Activated naive CD4-positive, alpha-beta T cell treated with anti-CD3 and anti-CD28 coated beads for 36 hours (primary cell): ENCODE data around the gene SERINC1. TPM values are rescaled to one million over a fixed set of nuclear protein-coding genes. Genes with fewer than 3 reads are reported as not detected.

Experiments
- CTCF ChIA-PET: fragments of 350-600 bp; sonication (Branson Sonifier 250); formaldehyde crosslinking; loops from one replicate; lab custom pipeline; 2021; ENCODE audit warnings: antibody characterized with exemption; lab: Charles Lee
- DNase-seq: peaks from one replicate; pipeline ENCODE4 v3.0.0-alpha.2; 2020
- H3K27ac Mint-ChIP-seq: one replicate; pipeline ENCODE4 v1.8.0; 2021; ENCODE audit warnings: mild to moderate bottlenecking, mixed read lengths
- H3K27me3 Mint-ChIP-seq: one replicate; pipeline ENCODE4 v1.8.0; 2021; ENCODE audit warnings: low read depth, mixed read lengths
- H3K36me3 Mint-ChIP-seq: one replicate; pipeline ENCODE4 v1.8.0; 2021; ENCODE audit warnings: low read depth, mixed read lengths
- H3K4me1 Mint-ChIP-seq: one replicate; pipeline ENCODE4 v1.8.0; 2021; ENCODE audit warnings: low read depth, mixed read lengths
- H3K4me3 Mint-ChIP-seq: one replicate; pipeline ENCODE4 v1.8.0; 2021; ENCODE audit warnings: mild to moderate bottlenecking, moderate library complexity, mixed read lengths
- H3K9me3 Mint-ChIP-seq: one replicate; pipeline ENCODE4 v1.8.0; 2021; ENCODE audit warnings: mixed read lengths
- intact Hi-C: fragments of 100-400 bp; cut with micrococcal nuclease; formaldehyde crosslinking; loops from one replicate; pipeline ENCODE4 v1.15.1; 2023
- total RNA-seq, 2 experiments: library from RNA; stranded (reverse); gene quantifications; one replicate each; pipeline ENCODE4 v1.2.3, GENCODE V29; 2021

The SERINC1 gene
- total RNA-seq, 2 experiments from 2014 or later: 50.1 to 50.4 TPM

DNA sequence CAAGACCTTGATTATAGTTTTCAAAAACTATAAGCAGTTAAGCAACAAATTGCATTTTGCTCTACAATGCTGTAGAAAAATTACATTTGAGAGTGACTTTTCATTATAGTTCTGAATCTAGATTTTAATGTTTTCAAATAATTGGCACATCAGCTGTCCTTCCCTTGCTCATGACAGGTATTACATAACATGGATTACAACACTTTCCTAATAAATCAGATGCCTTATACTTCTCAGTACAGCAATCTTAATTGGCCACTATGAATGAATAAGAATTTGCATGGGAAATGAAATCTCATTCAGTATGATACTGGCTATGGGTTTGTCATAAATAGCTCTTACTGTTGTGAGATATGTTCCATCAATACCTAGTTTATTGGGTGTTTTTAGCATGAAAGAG is 42.3 kb downstream of the SERINC1 start:
- no peaks in the 10 kb centered on the region for H3K27me3 Mint-ChIP-seq
- intact Hi-C loops: no loop called here
- CTCF ChIA-PET: interaction anchor here (0.9 kb wide), 1 partner anchor 28 kb away, joined by 4 read pairs; no protein-coding TSS in a partner anchor
- peaks cover 65% of the 10 kb centered on the region for H3K36me3 Mint-ChIP-seq
- no peak overlapping the region for H3K27ac Mint-ChIP-seq
- H3K4me1 Mint-ChIP-seq: peaks cover 29% of the 10 kb centered on the region
- no peak for DNase-seq
- H3K4me3 Mint-ChIP-seq: no peak overlapping the region
- no peaks in the 10 kb centered on the region for H3K9me3 Mint-ChIP-seq

DNA sequence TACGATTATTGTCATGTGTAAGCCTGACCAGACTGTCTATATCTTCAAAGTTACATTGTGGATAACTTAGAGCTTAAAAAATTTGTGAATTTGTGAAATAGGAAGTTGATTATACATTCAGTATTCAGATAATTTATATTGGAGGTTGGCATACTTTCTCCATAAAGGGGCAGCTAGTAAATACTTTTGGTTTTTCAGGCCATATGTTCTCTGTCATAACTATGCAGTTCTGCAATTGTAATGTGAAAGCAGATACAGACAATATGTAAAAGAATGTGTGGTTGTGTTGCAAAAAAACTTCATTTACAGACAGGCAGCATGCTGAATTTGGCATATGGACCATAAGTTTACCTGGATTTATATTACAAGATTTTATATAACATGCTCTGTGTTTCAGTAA is 42.8 kb downstream of the SERINC1 start:
- no peak overlapping the region for H3K27ac Mint-ChIP-seq
- no peak overlapping the region for H3K4me3 Mint-ChIP-seq
- H3K27me3 Mint-ChIP-seq: no peaks in the 10 kb centered on the region
- peaks cover 64% of the 10 kb centered on the region for H3K36me3 Mint-ChIP-seq
- CTCF ChIA-PET: interaction anchor here (0.9 kb wide), 1 partner anchor 27 kb away, joined by 4 read pairs; no protein-coding TSS in a partner anchor
- no peaks in the 10 kb centered on the region for H3K9me3 Mint-ChIP-seq
- intact Hi-C loops: no loop called here
- H3K4me1 Mint-ChIP-seq: peaks cover 32% of the 10 kb centered on the region
- no peak for DNase-seq

DNA sequence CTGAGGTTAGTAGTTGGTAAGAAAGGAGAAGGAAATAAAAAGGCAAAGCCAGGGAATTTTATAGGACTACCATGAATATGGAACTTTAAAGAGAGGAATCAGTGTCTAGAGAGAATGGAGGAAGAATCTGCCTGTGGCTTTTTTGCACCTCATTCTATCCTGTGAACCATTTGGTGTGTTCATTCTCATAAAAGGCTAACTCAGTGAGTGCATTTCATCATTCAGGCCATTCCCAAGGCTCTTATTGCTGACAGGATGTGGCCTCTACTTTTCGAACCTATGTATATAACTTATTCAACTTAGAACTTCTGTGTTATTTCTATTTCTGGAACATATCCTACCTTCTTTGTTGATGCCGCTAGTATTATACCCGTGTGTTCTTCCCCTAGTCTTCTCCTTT is 45.0 kb downstream of the SERINC1 start:
- H3K4me3 Mint-ChIP-seq: no peak overlapping the region
- intact Hi-C loops: no loop called here
- H3K27ac Mint-ChIP-seq: no peak overlapping the region
- DNase-seq: no peak
- no peaks in the 10 kb centered on the region for H3K9me3 Mint-ChIP-seq
- CTCF ChIA-PET: no interaction called here
- peaks cover 62% of the 10 kb centered on the region for H3K36me3 Mint-ChIP-seq
- peaks cover 28% of the 10 kb centered on the region for H3K4me1 Mint-ChIP-seq
- no peaks in the 10 kb centered on the region for H3K27me3 Mint-ChIP-seq

DNA sequence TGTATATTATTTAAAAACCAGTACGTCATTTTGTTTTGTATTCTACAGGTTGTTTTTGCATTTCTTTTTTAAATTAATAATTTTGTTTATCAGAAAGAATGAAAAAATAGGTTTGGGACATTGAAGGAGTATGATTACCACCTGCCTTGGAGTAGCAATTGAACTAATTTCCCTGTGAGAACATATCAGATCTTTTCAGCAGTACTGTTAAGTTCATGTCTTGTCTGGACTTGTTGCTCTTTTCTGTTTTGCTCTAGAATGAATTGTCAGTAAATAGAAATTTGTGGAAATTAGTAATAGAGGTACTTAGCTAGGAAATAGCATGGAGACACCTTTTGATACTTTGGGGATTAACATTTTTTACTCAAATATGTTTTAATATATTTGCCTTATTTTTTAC is 47.9 kb downstream of the SERINC1 start:
- H3K4me1 Mint-ChIP-seq: peaks cover 23% of the 10 kb centered on the region
- H3K4me3 Mint-ChIP-seq: no peak overlapping the region
- intact Hi-C loops: loop anchor here (2.0 kb wide), 1 partner anchor 15 kb away; no protein-coding TSS in a partner anchor
- H3K27ac Mint-ChIP-seq: no peak overlapping the region
- no peaks in the 10 kb centered on the region for H3K9me3 Mint-ChIP-seq
- peaks cover 53% of the 10 kb centered on the region for H3K36me3 Mint-ChIP-seq
- no peaks in the 10 kb centered on the region for H3K27me3 Mint-ChIP-seq
- DNase-seq: no peak
- CTCF ChIA-PET: interaction anchor here (1.2 to 1.5 kb wide), 2 partner anchors 10 to 26 kb away, joined by 3 to 4 read pairs; no protein-coding TSS in a partner anchor

DNA sequence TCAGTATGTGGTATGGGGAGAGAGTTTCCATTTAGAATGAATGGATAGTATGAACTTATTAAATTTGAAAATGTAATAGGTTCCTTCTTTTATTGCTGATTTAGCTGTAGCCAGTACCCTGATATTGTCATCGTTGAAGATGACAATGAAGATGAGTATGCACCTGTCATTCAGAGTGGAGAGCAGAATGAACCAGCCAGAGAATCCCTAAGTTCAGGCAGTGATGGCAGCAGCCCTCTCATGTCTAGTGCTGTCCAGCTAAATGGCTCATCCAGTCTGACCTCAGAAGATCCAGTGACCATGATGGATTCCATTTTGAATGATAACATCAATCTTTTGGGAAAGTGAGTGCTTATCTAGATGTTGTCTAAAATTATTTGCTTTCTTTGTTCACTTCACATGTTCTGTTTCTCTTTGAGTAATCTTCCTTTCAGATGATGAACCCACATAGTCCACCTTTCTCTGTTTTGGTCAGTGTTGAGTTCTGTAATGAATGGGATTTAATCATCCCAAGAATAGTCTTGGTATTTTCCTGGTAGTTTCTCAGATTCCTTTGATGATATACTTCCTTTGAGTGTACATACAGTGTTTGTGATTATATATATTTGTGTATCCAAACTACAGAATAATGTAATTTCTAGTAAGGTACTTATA is 48.9 kb downstream of the SERINC1 start:
- intact Hi-C loops: loop anchor here (2.0 kb wide), 1 partner anchor 14 kb away; no protein-coding TSS in a partner anchor

DNA sequence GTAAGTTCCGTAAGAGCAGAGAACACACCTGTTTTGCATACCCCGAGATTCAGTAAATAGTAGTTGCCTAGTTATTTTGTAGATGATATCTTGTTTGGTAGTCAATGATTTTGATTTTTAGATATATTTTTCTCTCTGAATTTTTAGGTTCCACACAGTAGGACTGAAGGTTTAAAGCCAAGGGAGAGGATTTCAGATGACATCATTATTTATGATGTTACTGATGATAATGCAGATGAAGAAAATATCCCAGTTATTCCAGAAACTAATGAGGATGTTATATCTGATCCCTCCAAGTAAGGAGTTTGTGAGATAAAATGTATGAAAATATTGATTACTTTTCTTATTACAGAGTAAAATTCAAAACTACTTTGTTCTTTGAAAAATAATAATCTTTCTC is 49.6 kb downstream of the SERINC1 start:
- Mint-ChIP-seq H3K36me3 (peaks cover 46% of the 10 kb centered on the region), H3K27ac (no peak overlapping the region), H3K4me1 (peaks cover 20% of the 10 kb centered on the region), H3K27me3 (no peaks in the 10 kb centered on the region), H3K4me3 (no peak overlapping the region), H3K9me3 (no peaks in the 10 kb centered on the region)
- intact Hi-C loops: loop anchor here (2.0 kb wide), 1 partner anchor 13 kb away; no protein-coding TSS in a partner anchor
- no peak for DNase-seq
- CTCF ChIA-PET: interaction anchor here (0.9 to 1.1 kb wide), 2 partner anchors 9 to 108 kb away, joined by 3 to 4 read pairs; no protein-coding TSS in a partner anchor

More for the DNA sequence above, 48.9 kb downstream of the SERINC1 start:
- H3K9me3 Mint-ChIP-seq: no peaks in the 10 kb centered on the region
- H3K4me1 Mint-ChIP-seq: peaks cover 23% of the 10 kb centered on the region
- H3K36me3 Mint-ChIP-seq: peaks cover 47% of the 10 kb centered on the region
- no peak for DNase-seq
- no peak overlapping the region for H3K27ac Mint-ChIP-seq
- H3K4me3 Mint-ChIP-seq: no peak overlapping the region
- no peaks in the 10 kb centered on the region for H3K27me3 Mint-ChIP-seq
- CTCF ChIA-PET: interaction anchor here (0.9 to 1.1 kb wide), 2 partner anchors 10 to 107 kb away, joined by 3 to 4 read pairs; no protein-coding TSS in a partner anchor

DNA sequence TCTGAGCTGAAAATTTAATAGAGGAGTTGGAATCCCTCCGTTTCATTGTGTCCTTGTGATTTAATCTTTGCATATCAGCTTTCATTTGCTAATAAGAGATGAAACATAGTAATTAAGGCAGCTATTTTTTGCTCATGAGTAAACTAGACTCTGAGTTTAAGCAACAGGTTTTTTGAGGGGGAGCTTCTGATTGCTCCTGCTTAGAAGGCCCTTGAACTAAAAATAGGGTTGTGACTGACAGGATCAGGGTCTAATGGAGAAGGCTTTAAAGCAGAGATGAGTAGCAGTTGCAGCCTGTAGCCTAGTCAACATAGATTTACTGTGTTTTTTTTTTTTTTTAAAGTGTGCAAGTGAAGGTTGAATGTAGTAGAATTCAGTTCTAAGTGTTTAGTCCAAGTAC is 54.8 kb downstream of the SERINC1 start:
- Mint-ChIP-seq H3K36me3 (peaks cover 30% of the 10 kb centered on the region), H3K4me1 (peaks cover 5% of the 10 kb centered on the region), H3K27ac (no peak overlapping the region), H3K4me3 (no peak overlapping the region), H3K27me3 (no peaks in the 10 kb centered on the region), H3K9me3 (no peaks in the 10 kb centered on the region)
- CTCF ChIA-PET: interaction anchor here (1.4 to 2.1 kb wide), 4 partner anchors 9 to 75 kb away, joined by 3 to 5 read pairs (median 4); no protein-coding TSS in a partner anchor
- intact Hi-C loops: loop anchor here (2.0 kb wide), 1 partner anchor 14 kb away; no protein-coding TSS in a partner anchor
- no peak for DNase-seq

DNA sequence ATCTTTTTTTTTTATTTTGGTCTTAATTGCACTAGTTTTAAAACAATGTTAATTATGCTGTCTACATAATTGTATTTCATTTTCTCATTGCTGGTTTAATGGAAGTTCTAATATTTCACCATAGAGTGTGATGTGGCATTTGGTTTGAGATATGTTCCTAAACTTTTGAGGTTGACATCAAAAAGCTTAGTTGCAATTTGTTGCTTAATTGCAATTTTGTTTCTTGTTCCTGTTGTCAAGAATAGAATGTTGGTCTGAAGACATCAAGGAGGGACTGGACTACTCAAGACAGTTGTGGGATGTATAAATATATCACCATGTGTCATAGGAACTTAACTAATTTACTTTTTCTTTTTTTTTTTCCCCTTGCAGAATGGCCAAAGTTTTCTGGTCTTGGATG is 59.6 kb downstream of the SERINC1 start:
- no peak overlapping the region for H3K4me3 Mint-ChIP-seq
- no peaks in the 10 kb centered on the region for H3K27me3 Mint-ChIP-seq
- peak overlapping the region; percentile 53 for H3K27ac Mint-ChIP-seq
- peaks cover 27% of the 10 kb centered on the region for H3K36me3 Mint-ChIP-seq
- peaks cover 49% of the 10 kb centered on the region for H3K4me1 Mint-ChIP-seq
- CTCF ChIA-PET: no interaction called here
- no peak for DNase-seq
- intact Hi-C loops: no loop called here
- no peaks in the 10 kb centered on the region for H3K9me3 Mint-ChIP-seq

DNA sequence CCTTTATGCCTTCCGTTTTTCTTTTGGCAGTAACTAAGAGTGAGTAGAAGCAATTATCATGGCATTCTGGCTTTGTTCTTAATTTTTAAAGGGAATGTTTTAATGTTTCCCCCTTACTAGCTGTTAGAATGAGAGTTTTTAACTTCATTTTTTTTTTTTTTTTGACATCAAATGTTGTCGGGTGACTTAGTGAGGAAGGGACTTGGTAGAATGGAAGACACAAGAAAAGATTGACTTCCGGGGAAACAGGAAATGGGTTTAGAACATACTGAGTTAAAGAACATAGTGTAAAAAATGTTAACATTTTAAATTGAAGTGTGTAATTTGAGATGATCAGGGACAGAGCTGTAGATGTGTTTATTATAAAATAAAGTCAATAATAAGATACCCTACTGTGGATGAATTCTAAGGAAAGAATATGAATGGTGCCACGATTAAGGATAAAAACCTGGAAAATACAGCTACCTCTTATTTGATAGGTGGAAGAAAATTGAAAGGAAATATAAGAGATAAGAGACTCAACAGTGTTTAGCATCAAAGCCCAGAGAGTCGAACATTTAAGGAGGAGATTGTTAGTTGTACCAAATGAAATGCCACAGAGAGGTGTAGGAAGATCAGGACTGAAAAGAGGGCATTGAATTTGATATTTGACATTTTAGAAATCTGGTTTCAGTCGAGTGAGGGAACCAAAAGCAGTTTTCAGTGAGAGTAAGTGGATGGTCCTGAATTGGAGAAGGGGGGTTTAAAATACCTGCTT is 62.7 kb downstream of the SERINC1 start:
- DNase-seq: no peak
- intact Hi-C loops: loop anchor here (1.0 to 2.0 kb wide), 4 partner anchors 10 to 62 kb away; partner anchors contain the start of genes HSF2 and SERINC1
- CTCF ChIA-PET: interaction anchor here (0.8 to 1.3 kb wide), 2 partner anchors 17 to 29 kb away, joined by 3 read pairs; no protein-coding TSS in a partner anchor
- H3K9me3 Mint-ChIP-seq: no peaks in the 10 kb centered on the region
- peak overlapping the region; percentile 98 for H3K27ac Mint-ChIP-seq
- H3K4me3 Mint-ChIP-seq: peak overlapping the region; percentile 72
- H3K4me1 Mint-ChIP-seq: peaks cover 76% of the 10 kb centered on the region
- no peaks in the 10 kb centered on the region for H3K27me3 Mint-ChIP-seq
- H3K36me3 Mint-ChIP-seq: peaks cover 27% of the 10 kb centered on the region

DNA sequence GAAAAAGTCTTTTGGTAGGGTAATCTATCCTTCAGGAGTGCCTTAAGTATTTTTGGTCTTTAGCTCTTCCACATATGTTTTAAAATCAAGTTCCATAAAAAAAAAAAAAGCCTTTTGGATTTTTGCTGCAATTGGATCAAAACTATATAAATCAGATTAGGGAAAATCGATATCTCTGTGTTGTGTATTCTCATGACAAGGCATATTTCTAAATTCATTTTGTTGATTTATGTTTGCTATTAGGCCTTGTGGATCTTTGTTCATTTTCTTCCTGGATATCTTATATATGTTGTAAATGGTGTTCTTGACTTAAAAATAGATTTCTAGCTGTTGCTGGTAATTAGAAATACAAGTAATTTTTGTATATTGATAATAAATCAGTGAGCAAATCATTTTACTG is 63.4 kb downstream of the SERINC1 start:
- Mint-ChIP-seq H3K27ac (peak overlapping the region; percentile 98), H3K27me3 (no peaks in the 10 kb centered on the region), H3K4me1 (peaks cover 81% of the 10 kb centered on the region), H3K36me3 (peaks cover 23% of the 10 kb centered on the region), H3K9me3 (no peaks in the 10 kb centered on the region), H3K4me3 (peak overlapping the region; percentile 72)
- intact Hi-C loops: loop anchor here (1.0 to 2.0 kb wide), 4 partner anchors 9 to 63 kb away; partner anchors contain the start of genes HSF2 and SERINC1
- CTCF ChIA-PET: interaction anchor here (0.8 to 1.3 kb wide), 3 partner anchors 16 to 28 kb away, joined by 3 read pairs; no protein-coding TSS in a partner anchor
- no peak for DNase-seq

DNA sequence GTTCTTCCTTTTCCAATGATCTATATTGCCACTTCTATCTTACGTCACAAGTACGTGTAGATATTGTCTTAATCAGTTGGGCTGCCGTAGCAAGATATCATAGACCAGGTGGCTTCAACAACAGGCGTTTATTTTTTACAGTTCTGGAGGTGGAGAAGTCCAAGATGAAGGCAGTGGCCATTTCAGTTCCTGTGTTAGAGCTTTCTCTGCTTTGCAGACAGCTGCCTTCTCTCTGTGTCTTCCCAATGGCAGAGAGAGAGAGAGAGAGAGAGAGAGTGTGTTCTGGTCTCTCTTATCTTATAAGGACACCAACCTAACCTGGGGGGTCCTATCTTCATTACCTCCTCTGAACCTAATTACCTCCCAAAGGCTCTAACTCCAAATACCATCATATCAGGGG is 63.9 kb downstream of the SERINC1 start:
- intact Hi-C loops: loop anchor here (1.0 to 2.0 kb wide), 4 partner anchors 8 to 64 kb away; partner anchors contain the start of genes HSF2 and SERINC1
- Mint-ChIP-seq H3K27ac (peak overlapping the region; percentile 98), H3K27me3 (no peaks in the 10 kb centered on the region), H3K9me3 (no peaks in the 10 kb centered on the region), H3K36me3 (peaks cover 22% of the 10 kb centered on the region), H3K4me3 (no peak overlapping the region), H3K4me1 (peaks cover 83% of the 10 kb centered on the region)
- CTCF ChIA-PET: interaction anchor here (1.0 to 1.3 kb wide), 2 partner anchors 16 to 25 kb away, joined by 3 read pairs; no protein-coding TSS in a partner anchor
- DNase-seq: no peak

DNA sequence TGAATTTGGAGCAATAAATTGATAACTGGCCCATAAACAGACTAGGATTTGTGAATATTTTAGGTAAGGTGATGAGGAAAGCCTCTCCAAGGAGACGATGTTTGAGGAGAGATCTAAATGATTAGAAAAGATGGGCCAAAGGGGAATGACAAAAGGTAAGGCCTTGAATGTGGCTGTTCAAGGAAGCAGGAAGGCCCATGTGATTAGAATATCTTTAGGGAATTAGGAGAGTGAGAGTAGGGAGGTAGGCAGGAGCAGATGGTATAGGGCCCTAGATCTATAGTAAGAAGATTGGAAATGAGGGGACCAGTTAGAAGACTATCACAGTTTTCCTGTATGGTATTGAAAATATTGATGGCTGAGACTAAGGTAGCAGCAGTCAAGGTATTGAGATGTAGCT is 65.4 kb downstream of the SERINC1 start:
- H3K4me1 Mint-ChIP-seq: peaks cover 88% of the 10 kb centered on the region
- DNase-seq: no peak
- CTCF ChIA-PET: interaction anchor here (1.0 to 1.1 kb wide), 2 partner anchors 11 to 85 kb away, joined by 3 to 5 read pairs; no protein-coding TSS in a partner anchor
- H3K9me3 Mint-ChIP-seq: no peaks in the 10 kb centered on the region
- no peak overlapping the region for H3K27ac Mint-ChIP-seq
- H3K36me3 Mint-ChIP-seq: peaks cover 14% of the 10 kb centered on the region
- intact Hi-C loops: no loop called here
- H3K4me3 Mint-ChIP-seq: no peak overlapping the region
- no peaks in the 10 kb centered on the region for H3K27me3 Mint-ChIP-seq
